GM21576 (cell line): Measurements from ENCODE around the gene DLG2.
"Not testable (repeated sequence)": the region's sequence is repeated elsewhere in the genome, so short reads cannot be mapped to it uniquely, and the experiment has no call there.

Experiments
- ATAC-seq: cut with Tn5 transposase; IDR thresholded peaks from one replicate; pipeline ENCODE4 v1.9.1; 2021; ENCODE audit warnings: mild to moderate bottlenecking, moderate library complexity; ENCODE audit not compliant: unreplicated experiment

Gene DLG2

GRCh38 chr11:85048801-85049200 is 578.3 kb downstream of the DLG2 start:
- no peak for ATAC-seq

- ATAC-seq = no peak
Measured at GRCh38 chr11:85045716-85046115, 581.4 kb downstream of the DLG2 start.

- ATAC-seq = no peak
Measured at GRCh38 chr11:85044911-85045310, 582.2 kb downstream of the DLG2 start.

- ATAC-seq = no peak
Measured at GRCh38 chr11:85042361-85042760, 584.8 kb downstream of the DLG2 start.

GRCh38 chr11:85040166-85040565 is 587.0 kb downstream of the DLG2 start:
- no peak for ATAC-seq

- ATAC-seq = no peak
Measured at GRCh38 chr11:85029964-85030363, 597.2 kb downstream of the DLG2 start.

- no peak for ATAC-seq
Measured at GRCh38 chr11:85028329-85029101, 598.6 kb downstream of the DLG2 start.

GRCh38 chr11:85027346-85027745 is 599.8 kb downstream of the DLG2 start:
- ATAC-seq = no peak

GRCh38 chr11:85021058-85021457 is 606.1 kb downstream of the DLG2 start:
- ATAC-seq = no peak

- no peak for ATAC-seq
Measured at GRCh38 chr11:84993386-84993785, 633.8 kb downstream of the DLG2 start.

GRCh38 chr11:84990141-84990540 is 637.0 kb downstream of the DLG2 start:
- no peak for ATAC-seq

GRCh38 chr11:84987686-84988187 is 639.4 kb downstream of the DLG2 start:
- ATAC-seq = not testable (repeated sequence)

GRCh38 chr11:84981301-84981700 is 645.8 kb downstream of the DLG2 start:
- ATAC-seq = no peak

- ATAC-seq = no peak
Measured at GRCh38 chr11:84969103-84969502, 658.0 kb downstream of the DLG2 start.

- no peak for ATAC-seq
Measured at GRCh38 chr11:84965484-84965883, 661.7 kb downstream of the DLG2 start.

- ATAC-seq = no peak
Measured at GRCh38 chr11:84963240-84963639, 663.9 kb downstream of the DLG2 start.

GRCh38 chr11:84962018-84962417 is 665.1 kb downstream of the DLG2 start:
- no peak for ATAC-seq

GRCh38 chr11:84958295-84958694 is 668.8 kb downstream of the DLG2 start:
- no peak for ATAC-seq

GRCh38 chr11:84950569-84951270 is 676.4 kb downstream of the DLG2 start:
- ATAC-seq = no peak

- ATAC-seq = no peak
Measured at GRCh38 chr11:84947970-84948580, 679.1 kb downstream of the DLG2 start.

GRCh38 chr11:84947070-84947469 is 680.1 kb downstream of the DLG2 start:
- no peak for ATAC-seq

- no peak for ATAC-seq
Measured at GRCh38 chr11:84930863-84931262, 696.3 kb downstream of the DLG2 start.
